ENCODE results near the gene FYN.

Gene FYN

GRCh38 chr6:111806165-111806547, 67.1 kb downstream of the FYN start:
- TF ChIP-seq CTCF (IDR thresholded peaks at IDR 0.05) = no peak

- no peak for TF ChIP-seq CTCF (IDR thresholded peaks at IDR 0.05)
Observed at GRCh38 chr6:111805511-111806164, 67.6 kb downstream of the FYN start.

- TF ChIP-seq CTCF (IDR thresholded peaks at IDR 0.05) = no peak
Observed at GRCh38 chr6:111804627-111805235, 68.5 kb downstream of the FYN start.

GRCh38 chr6:111803804-111804203, 69.4 kb downstream of the FYN start:
- TF ChIP-seq CTCF (IDR thresholded peaks at IDR 0.05) = no peak

- TF ChIP-seq CTCF (IDR thresholded peaks at IDR 0.05) = no peak
Observed at GRCh38 chr6:111803371-111803770, 69.9 kb downstream of the FYN start.

GRCh38 chr6:111802720-111803330, 70.4 kb downstream of the FYN start:
- no peak for TF ChIP-seq CTCF (IDR thresholded peaks at IDR 0.05)

GRCh38 chr6:111802015-111802414, 71.2 kb downstream of the FYN start:
- no peak for TF ChIP-seq CTCF (IDR thresholded peaks at IDR 0.05)

Data from LNCAP (cell line).